ENCODE data around the gene KCTD6.

KCTD6 gene

DNA sequence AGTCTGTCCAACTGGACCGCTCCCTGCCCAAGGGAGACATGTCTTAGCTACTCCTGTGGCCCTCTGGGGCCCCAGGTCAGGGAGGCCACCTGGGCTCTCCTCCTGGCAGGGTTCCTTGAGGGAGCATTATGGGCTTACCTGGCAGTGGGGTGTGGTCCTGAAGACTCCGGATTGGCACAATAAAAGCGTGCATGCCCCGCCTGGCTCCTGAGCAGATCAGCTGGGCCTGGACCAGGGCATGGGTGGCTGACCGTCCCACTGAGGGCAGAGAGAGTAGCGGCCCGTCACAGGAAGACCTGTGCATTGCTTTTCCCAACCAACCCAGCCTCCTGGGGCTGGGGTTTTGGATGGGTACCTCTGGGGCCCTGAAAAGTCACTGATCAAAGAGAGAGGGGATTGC, 39.7 kb downstream of the KCTD6 start:
- no peaks in the 10 kb centered on the region for H3K27me3 ChIP-seq (ENCODE audit: insufficient read depth, poor library complexity, severe bottlenecking)
- H3K4me3 ChIP-seq (ENCODE audit: severe bottlenecking), result no peak overlapping the region
- TF ChIP-seq, protein P1, sequence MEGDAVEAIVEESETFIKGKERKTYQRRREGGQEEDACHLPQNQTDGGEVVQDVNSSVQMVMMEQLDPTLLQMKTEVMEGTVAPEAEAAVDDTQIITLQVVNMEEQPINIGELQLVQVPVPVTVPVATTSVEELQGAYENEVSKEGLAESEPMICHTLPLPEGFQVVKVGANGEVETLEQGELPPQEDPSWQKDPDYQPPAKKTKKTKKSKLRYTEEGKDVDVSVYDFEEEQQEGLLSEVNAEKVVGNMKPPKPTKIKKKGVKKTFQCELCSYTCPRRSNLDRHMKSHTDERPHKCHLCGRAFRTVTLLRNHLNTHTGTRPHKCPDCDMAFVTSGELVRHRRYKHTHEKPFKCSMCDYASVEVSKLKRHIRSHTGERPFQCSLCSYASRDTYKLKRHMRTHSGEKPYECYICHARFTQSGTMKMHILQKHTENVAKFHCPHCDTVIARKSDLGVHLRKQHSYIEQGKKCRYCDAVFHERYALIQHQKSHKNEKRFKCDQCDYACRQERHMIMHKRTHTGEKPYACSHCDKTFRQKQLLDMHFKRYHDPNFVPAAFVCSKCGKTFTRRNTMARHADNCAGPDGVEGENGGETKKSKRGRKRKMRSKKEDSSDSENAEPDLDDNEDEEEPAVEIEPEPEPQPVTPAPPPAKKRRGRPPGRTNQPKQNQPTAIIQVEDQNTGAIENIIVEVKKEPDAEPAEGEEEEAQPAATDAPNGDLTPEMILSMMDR (IDR thresholded peaks at IDR 0.05; ENCODE audit: poor library complexity, severe bottlenecking), result no peak
- no peaks in the 10 kb centered on the region for H3K36me3 ChIP-seq (ENCODE audit: low read depth)
- no peaks in the 10 kb centered on the region for H3K9me3 ChIP-seq (ENCODE audit: severe bottlenecking)
- DNase-seq (ENCODE audit: low spot score) (no peak), ATAC-seq (ENCODE audit: low read depth) (no peak)
- H3K27ac ChIP-seq (ENCODE audit: poor library complexity, severe bottlenecking), result no peak overlapping the region
- peaks cover 9% of the 10 kb centered on the region for H3K4me1 ChIP-seq (ENCODE audit: insufficient read depth, poor library complexity, severe bottlenecking)

DNA sequence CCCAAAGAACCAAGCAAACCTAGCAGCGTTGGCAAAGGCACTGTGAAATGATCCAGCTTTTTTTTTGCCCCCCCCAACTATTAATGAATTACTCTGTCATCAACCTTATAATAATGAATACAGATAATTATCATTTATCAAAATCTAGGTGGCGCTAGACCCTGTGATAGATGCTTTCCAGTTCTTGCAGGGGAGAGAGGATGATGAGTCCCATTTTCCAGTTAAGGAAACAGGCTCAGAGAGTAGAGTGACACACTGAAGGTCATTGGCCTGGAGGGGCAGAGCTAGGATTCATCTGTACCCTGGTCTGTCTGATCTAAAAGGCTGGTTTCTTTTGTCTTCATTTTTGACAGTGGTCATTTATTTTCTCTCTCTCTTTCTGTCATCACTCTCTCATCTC, 40.1 kb downstream of the KCTD6 start:
- ATAC-seq (ENCODE audit: low read depth) (no peak), DNase-seq (ENCODE audit: low spot score) (no peak)
- TF ChIP-seq, protein P1 (IDR thresholded peaks at IDR 0.05; ENCODE audit: poor library complexity, severe bottlenecking), result no peak
- no peak overlapping the region for H3K4me3 ChIP-seq (ENCODE audit: severe bottlenecking)
- H3K4me1 ChIP-seq (ENCODE audit: insufficient read depth, poor library complexity, severe bottlenecking), result peaks cover 9% of the 10 kb centered on the region
- no peaks in the 10 kb centered on the region for H3K9me3 ChIP-seq (ENCODE audit: severe bottlenecking)
- no peaks in the 10 kb centered on the region for H3K36me3 ChIP-seq (ENCODE audit: low read depth)
- no peak overlapping the region for H3K27ac ChIP-seq (ENCODE audit: poor library complexity, severe bottlenecking)
- H3K27me3 ChIP-seq (ENCODE audit: insufficient read depth, poor library complexity, severe bottlenecking), result no peaks in the 10 kb centered on the region

DNA sequence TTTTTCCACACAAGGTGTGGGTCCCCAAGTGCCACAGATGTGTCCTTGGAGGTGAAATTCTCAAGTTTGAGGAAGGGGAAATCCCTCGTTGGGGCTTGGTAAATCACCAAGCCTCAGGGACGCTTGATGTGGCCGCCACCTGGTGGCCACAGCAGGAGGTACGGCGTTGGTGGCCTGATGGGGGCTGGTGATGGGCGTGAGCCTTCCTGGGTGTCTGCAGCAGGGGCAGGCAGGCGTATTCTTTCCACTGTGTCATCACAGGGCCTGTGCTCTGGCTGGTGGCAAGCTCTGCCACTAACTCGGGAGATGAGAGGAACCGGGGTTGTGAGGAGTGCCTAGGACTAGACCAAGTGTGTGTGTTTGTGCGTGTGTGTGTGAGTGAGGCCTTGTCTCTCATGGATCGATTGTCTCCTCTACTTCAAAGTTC, 40.9 kb downstream of the KCTD6 start:
- Histone ChIP-seq H3K27me3 (ENCODE audit: insufficient read depth, poor library complexity, severe bottlenecking) (no peaks in the 10 kb centered on the region), H3K4me3 (ENCODE audit: severe bottlenecking) (no peak overlapping the region), H3K9me3 (ENCODE audit: severe bottlenecking) (no peaks in the 10 kb centered on the region), H3K36me3 (ENCODE audit: low read depth) (no peaks in the 10 kb centered on the region), H3K27ac (ENCODE audit: poor library complexity, severe bottlenecking) (no peak overlapping the region), H3K4me1 (ENCODE audit: insufficient read depth, poor library complexity, severe bottlenecking) (peaks cover 9% of the 10 kb centered on the region)
- DNase-seq (ENCODE audit: low spot score) (no peak), ATAC-seq (ENCODE audit: low read depth) (peak; percentile 79)
- TF ChIP-seq, protein P1 (IDR thresholded peaks at IDR 0.05; ENCODE audit: poor library complexity, severe bottlenecking), result peak; percentile 93

DNA sequence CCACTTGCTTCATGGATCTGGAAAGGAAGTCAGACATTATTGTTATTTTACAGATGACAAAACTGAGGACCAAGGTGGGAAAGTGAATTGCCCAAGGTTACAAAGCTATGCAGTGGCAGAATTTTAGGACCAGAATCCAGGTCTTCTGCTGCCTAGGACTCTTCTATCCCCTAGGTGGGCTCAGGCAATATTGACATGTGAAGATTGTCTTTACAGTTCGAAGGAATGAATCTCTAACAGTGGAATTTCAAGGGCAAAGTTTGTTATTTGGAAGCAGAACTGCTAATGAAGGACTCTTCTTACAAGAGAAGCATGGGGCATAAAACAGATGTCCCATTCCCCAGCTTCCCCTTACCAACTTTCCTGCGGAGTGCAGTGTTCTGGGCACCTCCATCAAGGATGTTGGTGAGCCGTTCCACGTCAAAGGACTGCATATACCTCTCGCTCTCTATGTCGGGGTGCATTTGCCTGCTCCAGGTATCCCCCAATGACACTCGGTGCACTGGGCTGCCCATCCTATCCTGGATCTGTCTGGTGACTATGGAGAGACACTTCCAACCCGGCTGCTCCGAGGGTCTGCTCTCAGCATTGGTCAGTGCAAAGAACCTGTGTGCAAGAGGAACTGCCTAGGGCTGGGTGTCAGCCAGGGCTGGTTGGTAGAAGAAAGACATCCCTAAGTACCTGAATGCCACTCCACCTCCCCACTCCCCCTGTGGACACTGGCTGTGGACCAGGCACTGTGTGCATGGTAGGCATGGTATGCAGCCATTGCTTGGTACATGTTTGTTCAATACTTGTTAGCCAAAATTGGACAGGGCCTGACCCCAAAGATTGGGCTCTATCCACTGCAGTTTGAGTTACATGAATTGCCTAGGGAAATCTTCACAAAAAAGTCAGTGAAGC, 42.9 kb downstream of the KCTD6 start:
- no peaks in the 10 kb centered on the region for H3K4me1 ChIP-seq (ENCODE audit: insufficient read depth, poor library complexity, severe bottlenecking)
- DNase-seq (ENCODE audit: low spot score) (no peak), ATAC-seq (ENCODE audit: low read depth) (no peak)

More for the DNA sequence above, 42.9 kb downstream of the KCTD6 start:
- Histone ChIP-seq H3K9me3 (ENCODE audit: severe bottlenecking) (no peaks in the 10 kb centered on the region), H3K27ac (ENCODE audit: poor library complexity, severe bottlenecking) (no peak overlapping the region), H3K27me3 (ENCODE audit: insufficient read depth, poor library complexity, severe bottlenecking) (no peaks in the 10 kb centered on the region), H3K4me3 (ENCODE audit: severe bottlenecking) (no peak overlapping the region), H3K36me3 (ENCODE audit: low read depth) (no peaks in the 10 kb centered on the region)
- TF ChIP-seq, protein P1 (IDR thresholded peaks at IDR 0.05; ENCODE audit: poor library complexity, severe bottlenecking), result no peak

All from RWPE2 (cell line).